Chondrocyte (in vitro differentiated cells): ENCODE measurements around the gene APLN. TPM values are rescaled to one million over a fixed set of nuclear protein-coding genes. Genes with fewer than 3 reads are reported as not detected.

Experiments used
- DNase-seq: peaks from one replicate; pipeline ENCODE4 v3.0.0; 2021; ENCODE audit warnings: mixed read lengths, low spot score
- H3K27ac Mint-ChIP-seq: one replicate; pipeline ENCODE4 v1.8.0; 2021; ENCODE audit warnings: mild to moderate bottlenecking, moderate library complexity, mixed read lengths; ENCODE audit not compliant: unreplicated experiment
- H3K27me3 Mint-ChIP-seq: 2 replicates; pipeline ENCODE4 v1.8.0; 2021; ENCODE audit warnings: low read depth, mixed read lengths
- H3K36me3 Mint-ChIP-seq: 2 replicates; pipeline ENCODE4 v1.8.0; 2021; ENCODE audit warnings: low read depth, mixed read lengths
- H3K4me1 Mint-ChIP-seq: 2 replicates; pipeline ENCODE4 v1.8.0; 2021; ENCODE audit warnings: low read depth, mild to moderate bottlenecking, mixed read lengths
- H3K4me3 Mint-ChIP-seq: one replicate; pipeline ENCODE4 v1.8.0; 2021; ENCODE audit warnings: mild to moderate bottlenecking, moderate library complexity, mixed read lengths; ENCODE audit not compliant: unreplicated experiment
- H3K9me3 Mint-ChIP-seq: 2 replicates; pipeline ENCODE4 v1.8.0; 2021; ENCODE audit warnings: low read depth, mixed read lengths
- total RNA-seq: library from RNA; stranded (reverse); gene quantifications from 3 replicates; pipeline ENCODE4 v1.2.1, GENCODE V29; 2021
- TF ChIP-seq, protein P1 (sequence below): fragments of 200-600 bp; sonication (generic); IDR thresholded peaks from 2 replicates; pipeline ENCODE4 v1.5.0; 2021; ENCODE audit warnings: antibody characterized with exemption, mild to moderate bottlenecking, moderate library complexity

APLN gene
- total RNA-seq, 1 donor from 2014 or later = 1.3 TPM

DNA sequence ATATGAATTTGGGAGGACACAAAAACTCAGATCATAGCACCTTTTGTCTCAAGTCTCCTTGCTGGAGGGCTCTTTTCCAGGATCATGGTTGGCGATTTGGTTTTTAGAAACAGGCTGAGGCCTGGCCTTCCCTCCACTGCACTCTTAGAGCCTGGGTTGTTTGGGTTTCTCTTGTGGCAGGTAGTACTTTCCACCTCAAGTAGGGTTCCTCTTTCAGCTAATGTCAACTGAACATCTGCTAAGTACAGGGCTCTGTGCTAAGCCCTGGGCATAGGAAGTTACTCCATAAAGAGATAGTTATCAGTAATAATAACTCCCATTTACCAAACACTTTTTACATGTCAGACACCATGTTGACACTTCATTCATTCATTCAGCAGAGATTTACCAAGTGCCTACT, 28.2 kb upstream of the APLN start:
- Mint-ChIP-seq H3K36me3 (no peaks in the 10 kb centered on the region), H3K27me3 (no peaks in the 10 kb centered on the region), H3K4me1 (peaks cover 8% of the 10 kb centered on the region), H3K4me3 (no peak overlapping the region), H3K9me3 (no peaks in the 10 kb centered on the region), H3K27ac (no peak overlapping the region)
- no peak for DNase-seq
- TF ChIP-seq, protein P1, sequence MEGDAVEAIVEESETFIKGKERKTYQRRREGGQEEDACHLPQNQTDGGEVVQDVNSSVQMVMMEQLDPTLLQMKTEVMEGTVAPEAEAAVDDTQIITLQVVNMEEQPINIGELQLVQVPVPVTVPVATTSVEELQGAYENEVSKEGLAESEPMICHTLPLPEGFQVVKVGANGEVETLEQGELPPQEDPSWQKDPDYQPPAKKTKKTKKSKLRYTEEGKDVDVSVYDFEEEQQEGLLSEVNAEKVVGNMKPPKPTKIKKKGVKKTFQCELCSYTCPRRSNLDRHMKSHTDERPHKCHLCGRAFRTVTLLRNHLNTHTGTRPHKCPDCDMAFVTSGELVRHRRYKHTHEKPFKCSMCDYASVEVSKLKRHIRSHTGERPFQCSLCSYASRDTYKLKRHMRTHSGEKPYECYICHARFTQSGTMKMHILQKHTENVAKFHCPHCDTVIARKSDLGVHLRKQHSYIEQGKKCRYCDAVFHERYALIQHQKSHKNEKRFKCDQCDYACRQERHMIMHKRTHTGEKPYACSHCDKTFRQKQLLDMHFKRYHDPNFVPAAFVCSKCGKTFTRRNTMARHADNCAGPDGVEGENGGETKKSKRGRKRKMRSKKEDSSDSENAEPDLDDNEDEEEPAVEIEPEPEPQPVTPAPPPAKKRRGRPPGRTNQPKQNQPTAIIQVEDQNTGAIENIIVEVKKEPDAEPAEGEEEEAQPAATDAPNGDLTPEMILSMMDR = no peak

- no peaks in the 10 kb centered on the region for H3K9me3 Mint-ChIP-seq
- TF ChIP-seq, protein P1 = no peak
- H3K4me1 Mint-ChIP-seq = peaks cover 4% of the 10 kb centered on the region
- no peak for DNase-seq
- no peak overlapping the region for H3K27ac Mint-ChIP-seq
- H3K4me3 Mint-ChIP-seq = no peak overlapping the region
- H3K36me3 Mint-ChIP-seq = no peaks in the 10 kb centered on the region
- H3K27me3 Mint-ChIP-seq = no peaks in the 10 kb centered on the region
These were observed 25.1 kb upstream of the APLN start for GRCh38 chrX:129679901-129680300.

GRCh38 chrX:129678614-129679195, 23.9 kb upstream of the APLN start:
- no peak overlapping the region for H3K27ac Mint-ChIP-seq
- no peaks in the 10 kb centered on the region for H3K36me3 Mint-ChIP-seq
- peaks cover 3% of the 10 kb centered on the region for H3K9me3 Mint-ChIP-seq
- H3K4me1 Mint-ChIP-seq = peaks cover 4% of the 10 kb centered on the region
- no peak for DNase-seq
- TF ChIP-seq, protein P1 = no peak
- H3K27me3 Mint-ChIP-seq = no peaks in the 10 kb centered on the region
- no peak overlapping the region for H3K4me3 Mint-ChIP-seq

- TF ChIP-seq, protein P1 = no peak
- H3K27me3 Mint-ChIP-seq = no peaks in the 10 kb centered on the region
- DNase-seq = no peak
- H3K9me3 Mint-ChIP-seq = peaks cover 14% of the 10 kb centered on the region
- H3K27ac Mint-ChIP-seq = no peak overlapping the region
- H3K36me3 Mint-ChIP-seq = peaks cover 4% of the 10 kb centered on the region
- peaks cover 37% of the 10 kb centered on the region for H3K4me1 Mint-ChIP-seq
- H3K4me3 Mint-ChIP-seq = no peak overlapping the region
These were observed 12.7 kb upstream of the APLN start for GRCh38 chrX:129667412-129667811.

- no peak overlapping the region for H3K4me3 Mint-ChIP-seq
- H3K27me3 Mint-ChIP-seq = no peaks in the 10 kb centered on the region
- peaks cover 14% of the 10 kb centered on the region for H3K9me3 Mint-ChIP-seq
- peaks cover 4% of the 10 kb centered on the region for H3K36me3 Mint-ChIP-seq
- no peak for DNase-seq
- TF ChIP-seq, protein P1 = no peak
- H3K4me1 Mint-ChIP-seq = peaks cover 38% of the 10 kb centered on the region
- peak overlapping the region; percentile 89 for H3K27ac Mint-ChIP-seq
These were observed 11.3 kb upstream of the APLN start for GRCh38 chrX:129665916-129666644.
